H9 (cell line): ENCODE measurements around the gene PIP4K2A. TPM values are rescaled to one million over a fixed set of nuclear protein-coding genes. Genes with fewer than 3 reads are reported as not detected.

Experiments used
- DNase-seq: peaks from one replicate; pipeline ENCODE4 v3.0.0-alpha.2; 2017
- H2AFZ ChIP-seq: one replicate; pipeline ENCODE4 v1.6.1; 2013; ENCODE audit warnings: mild to moderate bottlenecking, low read length, control low read depth, moderate library complexity
- H2AK5ac ChIP-seq: 2 replicates; pipeline ENCODE4 v1.6.1; 2013; ENCODE audit warnings: low read length, control low read depth, mixed read lengths; ENCODE audit not compliant: insufficient read length
- H2BK120ac ChIP-seq: one replicate; pipeline ENCODE4 v1.6.1; 2013; ENCODE audit warnings: low read depth, mild to moderate bottlenecking, low read length, control low read depth, inconsistent platforms; ENCODE audit not compliant: poor library complexity, severe bottlenecking
- H2BK12ac ChIP-seq: 2 replicates; pipeline ENCODE4 v1.6.1; 2013; ENCODE audit warnings: low read length, control low read depth, mixed read lengths, low read depth; ENCODE audit not compliant: insufficient read length
- H2BK15ac ChIP-seq: 2 replicates; pipeline ENCODE4 v1.6.1; 2013; ENCODE audit warnings: low read depth, low read length, control low read depth
- H2BK20ac ChIP-seq: one replicate; pipeline ENCODE4 v1.6.1; 2013; ENCODE audit warnings: low read depth, mild to moderate bottlenecking, low read length, control low read depth, inconsistent platforms; ENCODE audit not compliant: poor library complexity, severe bottlenecking
- H2BK5ac ChIP-seq: 2 replicates; pipeline ENCODE4 v1.6.1; 2013; ENCODE audit warnings: low read length, control low read depth, mixed read lengths; ENCODE audit not compliant: insufficient read length
- H3K14ac ChIP-seq: 2 replicates; pipeline ENCODE4 v1.6.1; 2013; ENCODE audit warnings: low read length, control low read depth; ENCODE audit not compliant: insufficient read depth
- H3K18ac ChIP-seq: 2 replicates; pipeline ENCODE4 v1.6.1; 2013; ENCODE audit warnings: low read depth, mild to moderate bottlenecking, mixed read lengths, low read length, control low read depth; ENCODE audit not compliant: insufficient read length
- H3K23ac ChIP-seq: 2 replicates; pipeline ENCODE4 v1.6.1; 2013; ENCODE audit warnings: low read length, control low read depth, mixed read lengths, low read depth; ENCODE audit not compliant: insufficient read length
- H3K23me2 ChIP-seq: 2 replicates; pipeline ENCODE4 v1.6.1; 2013; ENCODE audit warnings: low read depth, mild to moderate bottlenecking, mixed read lengths, low read length, control low read depth; ENCODE audit not compliant: insufficient read length, poor library complexity, severe bottlenecking
- H3K27ac ChIP-seq: 2 replicates; pipeline ENCODE4 v1.5.1; 2013; ENCODE audit warnings: low read length, control low read depth, mixed read lengths, low read depth; ENCODE audit not compliant: insufficient read length
- H3K27me3 ChIP-seq: 2 replicates; pipeline ENCODE4 v1.6.1; 2013; ENCODE audit warnings: low read length, control low read depth, inconsistent platforms; ENCODE audit not compliant: insufficient read depth
- H3K4ac ChIP-seq: 2 replicates; pipeline ENCODE4 v1.6.1; 2013; ENCODE audit warnings: low read depth, mild to moderate bottlenecking, control low read depth, inconsistent platforms, low read length, moderate library complexity
- H3K4me1 ChIP-seq: 2 replicates; pipeline ENCODE4 v1.6.1; 2013; ENCODE audit warnings: low read length, control low read depth, inconsistent platforms; ENCODE audit not compliant: insufficient read depth
- H3K4me2 ChIP-seq: 2 replicates; pipeline ENCODE4 v1.6.1; 2013; ENCODE audit warnings: low read length, control low read depth, mixed read lengths; ENCODE audit not compliant: insufficient read length, insufficient read depth
- H3K56ac ChIP-seq: 2 replicates; pipeline ENCODE4 v1.6.1; 2013; ENCODE audit warnings: low read depth, mild to moderate bottlenecking, mixed read lengths, low read length, control low read depth; ENCODE audit not compliant: insufficient read length
- H3K79me1 ChIP-seq: 2 replicates; pipeline ENCODE4 v1.6.1; 2013; ENCODE audit warnings: low read depth, mild to moderate bottlenecking, moderate library complexity, low read length, control low read depth, inconsistent platforms; ENCODE audit not compliant: insufficient read depth, poor library complexity, severe bottlenecking
- H3K79me2 ChIP-seq: 2 replicates; pipeline ENCODE4 v1.6.1; 2013; ENCODE audit warnings: low read length, control low read depth, inconsistent platforms; ENCODE audit not compliant: insufficient read depth
- H3K9ac ChIP-seq: 2 replicates; pipeline ENCODE4 v1.6.1; 2013; ENCODE audit warnings: low read length, control low read depth, mixed read lengths; ENCODE audit not compliant: insufficient read length; ENCODE audit errors: extremely low read depth
- H3K9me3 ChIP-seq: one replicate; pipeline ENCODE4 v1.6.1; 2013; ENCODE audit warnings: low read depth, low read length, inconsistent platforms; ENCODE audit not compliant: control insufficient read depth
- H3T11ph ChIP-seq: one replicate; pipeline ENCODE4 v1.6.1; 2013; ENCODE audit warnings: mild to moderate bottlenecking, low read length, control low read depth, inconsistent platforms
- H4K20me1 ChIP-seq: one replicate; pipeline ENCODE4 v1.6.1; 2013; ENCODE audit not compliant: control insufficient read depth, insufficient read length, insufficient read depth
- H4K5ac ChIP-seq: 2 replicates; pipeline ENCODE4 v1.6.1; 2013; ENCODE audit warnings: low read depth, mild to moderate bottlenecking, mixed read lengths, low read length, control low read depth; ENCODE audit not compliant: insufficient read length
- H4K8ac ChIP-seq: replicated peaks from 2 replicates; pipeline ENCODE4 v1.6.1; 2013; ENCODE audit warnings: low read length, control low read depth, mixed read lengths, low read depth; ENCODE audit not compliant: insufficient read length
- H4K91ac ChIP-seq: 2 replicates; pipeline ENCODE4 v1.6.1; 2013; ENCODE audit warnings: low read depth, mild to moderate bottlenecking, moderate library complexity, mixed read lengths, low read length, control low read depth; ENCODE audit not compliant: insufficient read length
- H3K27ac Mint-ChIP-seq, 3 experiments: 2 replicates in 2 of 3; 3 replicates in 1 of 3; pipeline ENCODE4 v1.8.0; 2020 to 2021; ENCODE audit warnings: mixed read lengths in 3 of 3, mild to moderate bottlenecking in 1 of 3, moderate library complexity in 1 of 3
- H3K27me3 Mint-ChIP-seq: 2 replicates; pipeline ENCODE4 v1.8.0; 2021; ENCODE audit warnings: low read depth, mild to moderate bottlenecking, moderate library complexity, mixed read lengths
- H3K36me3 Mint-ChIP-seq, 3 experiments: 2 replicates in 2 of 3; 3 replicates in 1 of 3; pipeline ENCODE4 v1.8.0; 2020 to 2021; ENCODE audit warnings: low read depth in 3 of 3, mixed read lengths in 3 of 3; ENCODE audit not compliant: insufficient read depth in 1 of 3
- H3K4me1 Mint-ChIP-seq, 2 experiments: 2 replicates each; pipeline ENCODE4 v1.8.0; 2020; ENCODE audit warnings: mixed read lengths in 2 of 2
- H3K4me3 Mint-ChIP-seq, 2 experiments: 2 replicates in 1 of 2; 3 replicates in 1 of 2; pipeline ENCODE4 v1.8.0; 2020 to 2021; ENCODE audit warnings: mild to moderate bottlenecking in 2 of 2, mixed read lengths in 2 of 2, moderate library complexity in 1 of 2
- H3K9me3 Mint-ChIP-seq, 2 experiments: 2 replicates in 1 of 2; 3 replicates in 1 of 2; pipeline ENCODE4 v1.8.0; 2020; ENCODE audit warnings: mild to moderate bottlenecking in 2 of 2, mixed read lengths in 2 of 2, moderate library complexity in 1 of 2
- CTCF ChIP-seq: fragments of 200-600 bp; sonication (generic); conservative IDR thresholded peaks from 3 replicates; pipeline ENCODE4 v1.8.0; 2021; ENCODE audit warnings: antibody characterized with exemption, mild to moderate bottlenecking
- WGBS: extraction: QIAGEN DNeasy Blood & Tissue Kit; methylation state at CpG from one replicate; pipeline ENCODE4 v1.1.7; 2013; ENCODE audit warnings: missing lambda C conversion rate, low lambda C conversion rate, mixed read lengths; ENCODE audit not compliant: insufficient read length; ENCODE audit errors: extremely low coverage; 5-methylcytosine and 5-hydroxymethylcytosine counted together
- total RNA-seq: library from RNA; stranded (reverse); gene quantifications from 2 replicates; pipeline ENCODE4 v1.2.1, GENCODE V29; 2021

PIP4K2A gene
- total RNA-seq, 1 experiment from 2014 or later, result 33.6 TPM

- no peak overlapping the region for H2BK12ac ChIP-seq
- peaks cover 2% of the 10 kb centered on the region; the same call in 1 of the 2 replicates for H3K27me3 Mint-ChIP-seq
- no peak overlapping the region for H4K5ac ChIP-seq
- no peak overlapping the region for H2BK120ac ChIP-seq
- no peak overlapping the region for H3T11ph ChIP-seq
- no peaks in the 10 kb centered on the region for H3K23me2 ChIP-seq
- H4K91ac ChIP-seq, result no peak overlapping the region
- H3K56ac ChIP-seq, result no peak overlapping the region
- H3K36me3 Mint-ChIP-seq, result no peaks in the 10 kb centered on the region
- H3K27ac ChIP-seq, result no peak overlapping the region
- H3K14ac ChIP-seq, result no peak overlapping the region
- H3K4me1 Mint-ChIP-seq, result peaks cover 10 to 11% of the 10 kb centered on the region in 2 experiments; a peak in 3 of 4 replicates
- H3K18ac ChIP-seq, result no peak overlapping the region
- no peaks in the 10 kb centered on the region for H3K9me3 ChIP-seq
- no peak overlapping the region for H3K4me3 Mint-ChIP-seq
- H3K79me1 ChIP-seq, result no peaks in the 10 kb centered on the region
- H2AFZ ChIP-seq, result no peak overlapping the region
- H3K27ac Mint-ChIP-seq, result no peak overlapping the region
- no peaks in the 10 kb centered on the region for H3K79me2 ChIP-seq
- H2BK15ac ChIP-seq, result no peak overlapping the region
- H3K27me3 ChIP-seq, result no peaks in the 10 kb centered on the region
- no peaks in the 10 kb centered on the region for H4K20me1 ChIP-seq
- H2AK5ac ChIP-seq, result no peak overlapping the region
- no peak overlapping the region for H3K23ac ChIP-seq
- H4K8ac ChIP-seq, result no peak overlapping the region
- DNase-seq, result no peak
- H3K4me1 ChIP-seq, result no peaks in the 10 kb centered on the region; the same call in 1 of the 2 replicates
- no peak overlapping the region for H2BK20ac ChIP-seq
- no peak overlapping the region for H3K4ac ChIP-seq
- WGBS, result no CpG with 5 or more reads among the region's 5 CpGs
- H3K9ac ChIP-seq, result no peak overlapping the region
- no peak overlapping the region for H3K4me2 ChIP-seq
- no peak overlapping the region for H2BK5ac ChIP-seq
- no peak for TF ChIP-seq CTCF
- H3K9me3 Mint-ChIP-seq, result no peaks in the 10 kb centered on the region
Measured at GRCh38 chr10:22723343-22723779, 9.0 kb upstream of the PIP4K2A start.
